ENCODE measurements around the gene KLK3. TPM values are rescaled to one million over a fixed set of nuclear protein-coding genes. Genes with fewer than 3 reads are reported as not detected.

Gene KLK3
- total RNA-seq, 4 donors from 2014 or later, result not detected

DNA sequence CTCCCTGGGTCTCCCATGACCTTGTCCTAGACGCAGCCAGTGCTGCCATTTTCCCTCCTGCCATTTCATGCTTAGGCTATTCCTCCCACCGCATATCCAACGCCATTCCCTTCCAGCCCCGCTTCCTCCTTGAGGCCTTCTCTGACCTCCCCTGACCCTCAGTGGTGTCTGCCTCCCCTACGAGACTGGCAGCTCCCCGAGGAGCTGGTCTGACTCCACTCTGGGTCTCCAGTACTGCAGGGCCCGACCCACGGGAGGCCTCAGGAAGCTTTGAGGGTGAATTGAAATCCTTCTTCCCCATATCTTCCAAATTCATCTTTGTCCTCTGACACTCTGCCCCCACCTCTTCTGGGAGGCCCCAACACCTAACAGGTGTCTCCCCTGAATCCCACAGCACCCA lies 22.0 kb upstream of the KLK3 start:
- DNase-seq (ENCODE audit: low spot score) (no peak), ATAC-seq (ENCODE audit: low FRiP score) (no peak)
- TF ChIP-seq, protein P1, sequence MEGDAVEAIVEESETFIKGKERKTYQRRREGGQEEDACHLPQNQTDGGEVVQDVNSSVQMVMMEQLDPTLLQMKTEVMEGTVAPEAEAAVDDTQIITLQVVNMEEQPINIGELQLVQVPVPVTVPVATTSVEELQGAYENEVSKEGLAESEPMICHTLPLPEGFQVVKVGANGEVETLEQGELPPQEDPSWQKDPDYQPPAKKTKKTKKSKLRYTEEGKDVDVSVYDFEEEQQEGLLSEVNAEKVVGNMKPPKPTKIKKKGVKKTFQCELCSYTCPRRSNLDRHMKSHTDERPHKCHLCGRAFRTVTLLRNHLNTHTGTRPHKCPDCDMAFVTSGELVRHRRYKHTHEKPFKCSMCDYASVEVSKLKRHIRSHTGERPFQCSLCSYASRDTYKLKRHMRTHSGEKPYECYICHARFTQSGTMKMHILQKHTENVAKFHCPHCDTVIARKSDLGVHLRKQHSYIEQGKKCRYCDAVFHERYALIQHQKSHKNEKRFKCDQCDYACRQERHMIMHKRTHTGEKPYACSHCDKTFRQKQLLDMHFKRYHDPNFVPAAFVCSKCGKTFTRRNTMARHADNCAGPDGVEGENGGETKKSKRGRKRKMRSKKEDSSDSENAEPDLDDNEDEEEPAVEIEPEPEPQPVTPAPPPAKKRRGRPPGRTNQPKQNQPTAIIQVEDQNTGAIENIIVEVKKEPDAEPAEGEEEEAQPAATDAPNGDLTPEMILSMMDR (IDR thresholded peaks at IDR 0.05), result no peak

DNA sequence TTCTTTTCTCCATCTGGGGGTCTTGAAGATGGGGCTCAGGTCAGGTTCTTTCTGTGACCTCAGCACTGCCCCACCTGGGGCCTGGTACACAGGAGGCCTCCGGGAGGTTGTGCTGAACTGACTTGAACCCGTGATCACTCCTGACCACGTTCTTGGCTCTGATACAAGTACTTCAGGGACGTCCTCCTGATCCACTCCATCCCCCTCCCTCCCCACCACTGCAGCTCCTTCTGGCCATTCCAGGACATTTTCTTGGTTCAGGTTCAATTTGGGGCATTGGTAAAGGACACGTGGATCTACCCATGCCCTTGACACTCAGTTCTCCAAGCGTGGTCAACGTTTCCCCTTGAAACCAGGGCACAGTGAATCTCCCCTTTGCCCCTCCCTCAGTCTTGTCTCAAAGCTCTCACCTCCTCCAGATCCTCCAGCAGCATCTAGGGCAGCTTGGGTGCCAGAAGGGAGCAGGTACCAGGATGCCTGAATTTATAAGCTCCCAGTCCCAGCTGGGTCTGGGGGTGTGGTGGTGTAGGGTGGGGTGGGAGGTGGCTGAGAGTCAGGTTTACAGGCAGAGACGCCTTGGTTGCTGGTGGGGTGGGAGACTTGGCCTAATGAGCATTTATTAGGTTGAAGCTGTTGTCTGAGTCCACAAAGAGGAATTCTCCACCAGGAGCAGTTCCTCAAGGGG lies 21.5 kb upstream of the KLK3 start, which contains the start of gene KLK15:
TSS of gene KLK15 (minus strand) at position 458 of the 685 bp plus-strand sequence. CDS start 2,082 bp downstream, outside the sequence.
- DNase-seq (ENCODE audit: low spot score), result no peak
- TF ChIP-seq, protein P1 (IDR thresholded peaks at IDR 0.05), result no peak
- ATAC-seq (ENCODE audit: low FRiP score), result no peak

DNA sequence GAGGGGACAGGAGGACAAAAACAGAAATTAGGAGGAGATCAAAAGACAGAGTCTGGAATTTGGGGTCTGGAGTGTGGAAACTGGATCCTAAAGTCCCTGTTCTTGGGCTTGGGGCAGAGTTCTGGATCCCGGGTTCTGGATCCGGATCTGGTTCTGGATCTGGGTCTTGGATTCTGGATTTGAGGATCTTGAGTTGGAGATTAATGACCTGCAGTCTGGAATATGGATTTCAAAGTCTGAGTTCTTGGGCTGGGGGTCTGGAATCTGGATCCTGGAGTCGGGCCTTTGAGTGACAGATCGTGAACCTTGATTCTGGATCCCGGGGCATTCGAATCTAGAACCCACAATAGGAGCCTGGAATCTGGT lies 20.9 kb upstream of the KLK3 start:
- DNase-seq (ENCODE audit: low spot score) (no peak), ATAC-seq (ENCODE audit: low FRiP score) (no peak)
- TF ChIP-seq, protein P1 (IDR thresholded peaks at IDR 0.05), result no peak

DNA sequence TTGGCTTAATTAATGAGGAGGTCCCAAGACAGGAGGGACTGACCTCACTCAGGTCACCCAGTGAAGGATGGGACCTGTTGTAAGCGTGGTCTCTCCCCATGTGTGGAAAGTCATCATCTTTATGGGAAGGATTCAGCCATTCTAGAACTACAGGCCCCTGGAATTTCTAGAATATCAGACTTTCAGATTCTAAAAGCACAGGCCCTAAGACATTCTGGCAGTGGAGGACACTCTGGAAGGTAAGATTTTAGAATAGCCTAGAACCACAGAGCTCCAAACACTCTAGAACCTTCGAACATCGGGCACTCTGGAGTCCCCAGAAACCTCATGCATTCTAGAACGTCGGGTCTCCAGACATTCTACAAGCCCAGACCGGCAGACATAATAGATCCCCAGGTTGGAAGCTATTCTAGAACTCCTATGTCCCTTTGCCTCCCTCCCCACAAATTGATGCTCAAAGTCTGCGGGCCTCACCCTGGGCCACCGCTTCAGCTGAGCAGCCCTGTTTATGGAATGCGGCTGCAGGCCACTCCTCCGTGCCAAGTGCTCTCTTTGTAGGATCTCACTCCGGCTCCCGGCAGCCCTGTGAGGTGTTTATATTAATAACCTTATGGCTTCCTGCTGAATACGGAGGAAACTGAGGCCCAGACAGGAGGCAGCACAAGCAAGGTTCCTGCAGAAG lies 19.5 kb upstream of the KLK3 start:
- DNase-seq (ENCODE audit: low spot score) (no peak), ATAC-seq (ENCODE audit: low FRiP score) (no peak)
- TF ChIP-seq, protein P1 (IDR thresholded peaks at IDR 0.05), result no peak

DNA sequence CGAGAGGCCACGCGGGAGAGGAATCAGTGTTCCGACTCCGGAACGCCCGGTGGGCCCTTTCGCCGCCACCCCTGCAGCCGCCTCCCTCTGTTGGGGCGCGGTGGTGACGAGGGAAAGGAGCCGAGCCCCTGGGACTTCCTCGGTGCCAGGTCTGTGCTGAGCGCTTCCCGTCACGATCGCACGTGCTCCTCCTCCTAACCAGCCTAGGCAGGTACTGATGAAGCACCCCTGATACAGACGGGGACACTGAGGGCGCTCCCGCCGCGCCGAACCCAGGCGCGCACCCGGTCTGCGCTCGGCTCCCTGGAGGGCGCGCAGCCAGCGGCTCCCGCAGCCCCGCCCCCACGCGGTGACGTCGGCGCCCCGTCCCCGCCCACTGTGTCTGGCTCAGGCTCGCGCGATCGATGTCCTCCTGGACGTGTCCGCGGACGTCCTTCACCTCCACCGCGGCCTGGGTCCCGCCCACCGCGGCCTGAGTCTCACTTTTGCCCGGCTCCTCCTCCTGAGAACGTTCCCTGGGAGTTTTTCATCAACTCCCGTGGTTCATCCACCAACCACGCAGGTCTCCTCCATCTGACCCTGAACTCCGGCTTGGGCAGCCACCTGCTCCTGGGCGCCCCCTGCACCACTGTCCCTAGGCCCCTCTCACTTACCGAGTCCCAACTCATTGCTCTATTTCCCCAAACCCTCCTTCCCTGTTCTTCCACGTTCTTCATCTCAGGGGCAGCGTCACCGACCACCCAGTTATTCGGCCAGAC lies 18.8 kb upstream of the KLK3 start:
- ATAC-seq (ENCODE audit: low FRiP score) (peak; percentile 92), DNase-seq (ENCODE audit: low spot score) (peak; percentile 46)
- TF ChIP-seq, protein P1 (IDR thresholded peaks at IDR 0.05), result no peak

DNA sequence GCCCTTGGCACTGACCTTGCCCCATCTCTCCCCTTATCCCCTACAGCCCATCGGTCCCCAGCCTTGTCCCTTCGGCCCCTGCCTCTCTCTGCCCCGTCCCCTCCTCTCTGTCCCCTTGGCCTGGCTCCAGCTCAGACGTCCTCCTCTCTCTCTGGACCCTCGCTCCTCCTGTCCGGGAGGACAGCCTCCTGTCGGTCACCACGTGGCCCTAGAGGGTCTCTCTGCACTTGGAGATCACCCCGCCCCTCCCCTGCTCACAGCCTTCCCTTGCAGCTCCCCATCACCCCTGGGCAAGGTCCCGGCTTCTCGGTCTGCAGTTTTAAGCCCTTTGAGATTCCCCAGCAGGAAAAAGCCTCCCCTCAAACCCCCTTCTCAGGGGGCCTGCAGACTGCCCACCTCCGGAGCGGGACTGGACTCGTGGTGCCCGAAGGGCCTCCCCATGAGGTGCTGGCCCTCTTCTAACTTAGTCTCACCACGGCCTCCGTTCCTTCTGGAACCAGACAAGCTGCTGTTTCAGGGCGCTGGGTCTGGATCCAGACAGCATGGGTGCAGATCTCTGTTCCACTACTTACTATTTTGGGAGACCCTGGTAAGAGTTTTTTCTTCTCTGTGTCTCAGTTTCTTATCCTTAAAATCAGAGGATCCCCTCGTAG lies 18.0 kb upstream of the KLK3 start:
- ATAC-seq (ENCODE audit: low FRiP score), result no peak
- TF ChIP-seq, protein P1 (IDR thresholded peaks at IDR 0.05), result no peak
- DNase-seq (ENCODE audit: low spot score), result no peak
